CD4-positive, alpha-beta T cell treated with Interleukin-15 for 1 hour (primary cell): ENCODE results near the gene MANEAL.

ENCODE experiments used
- DNase-seq: peaks from one replicate; pipeline ENCODE4 v3.0.0-alpha.2; 2020

Gene MANEAL

DNA sequence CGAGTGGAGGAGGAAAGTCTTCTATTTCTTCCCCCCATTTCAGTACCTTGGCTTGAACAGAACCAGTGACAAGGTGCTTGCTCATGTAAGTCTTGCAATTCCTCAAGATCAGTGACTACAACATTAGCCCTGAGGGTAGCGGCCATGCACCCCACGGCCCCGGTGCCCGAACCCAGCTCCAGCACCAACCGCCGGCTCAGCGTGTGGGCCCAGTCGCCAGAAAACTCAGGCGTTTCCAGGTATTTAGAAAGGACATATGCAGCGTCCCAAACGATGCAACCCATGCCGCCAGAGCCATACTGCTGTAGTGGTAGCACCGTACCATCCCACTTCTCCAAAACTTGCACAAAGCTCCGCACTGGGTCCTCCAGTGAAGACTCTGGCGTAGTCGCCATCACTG, 11.2 kb upstream of the MANEAL start:
- no peak for DNase-seq

DNA sequence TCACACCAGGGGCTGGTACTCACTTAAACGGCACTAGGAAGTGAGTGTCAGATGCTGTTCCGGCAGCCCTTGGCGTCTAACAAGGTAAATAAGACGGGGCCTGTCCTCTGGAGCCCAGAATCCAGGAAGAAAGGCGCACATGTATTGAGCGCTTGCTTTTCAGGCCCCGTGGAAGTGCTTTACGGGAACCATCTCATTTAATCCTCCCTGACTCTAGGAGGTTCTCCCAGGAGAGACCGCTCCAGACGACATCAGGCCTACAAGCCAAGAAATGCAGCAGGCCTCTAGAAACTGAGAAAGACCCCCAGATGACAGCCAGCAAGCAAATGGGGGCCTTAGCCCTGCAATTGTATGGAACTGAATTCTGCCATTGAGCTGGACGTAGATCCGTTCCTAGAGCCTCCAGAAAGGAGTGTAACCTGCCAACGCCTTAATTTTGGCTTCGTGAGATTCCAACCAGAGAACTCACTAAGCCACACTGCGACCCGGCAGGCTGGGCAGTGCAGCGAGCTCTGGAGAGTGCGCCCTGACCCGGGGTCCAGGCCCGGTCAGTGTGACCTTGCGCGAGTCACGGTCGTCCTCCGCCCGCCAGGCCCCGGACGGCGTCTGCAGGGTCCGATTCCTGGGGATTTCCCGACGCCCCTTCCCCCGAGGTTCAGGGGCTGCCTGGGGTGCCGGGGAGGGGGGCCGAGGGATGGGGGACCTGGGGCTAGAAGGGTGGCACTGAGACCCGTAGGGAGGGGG, 532 bp upstream of the MANEAL start:
- DNase-seq, result no peak

DNA sequence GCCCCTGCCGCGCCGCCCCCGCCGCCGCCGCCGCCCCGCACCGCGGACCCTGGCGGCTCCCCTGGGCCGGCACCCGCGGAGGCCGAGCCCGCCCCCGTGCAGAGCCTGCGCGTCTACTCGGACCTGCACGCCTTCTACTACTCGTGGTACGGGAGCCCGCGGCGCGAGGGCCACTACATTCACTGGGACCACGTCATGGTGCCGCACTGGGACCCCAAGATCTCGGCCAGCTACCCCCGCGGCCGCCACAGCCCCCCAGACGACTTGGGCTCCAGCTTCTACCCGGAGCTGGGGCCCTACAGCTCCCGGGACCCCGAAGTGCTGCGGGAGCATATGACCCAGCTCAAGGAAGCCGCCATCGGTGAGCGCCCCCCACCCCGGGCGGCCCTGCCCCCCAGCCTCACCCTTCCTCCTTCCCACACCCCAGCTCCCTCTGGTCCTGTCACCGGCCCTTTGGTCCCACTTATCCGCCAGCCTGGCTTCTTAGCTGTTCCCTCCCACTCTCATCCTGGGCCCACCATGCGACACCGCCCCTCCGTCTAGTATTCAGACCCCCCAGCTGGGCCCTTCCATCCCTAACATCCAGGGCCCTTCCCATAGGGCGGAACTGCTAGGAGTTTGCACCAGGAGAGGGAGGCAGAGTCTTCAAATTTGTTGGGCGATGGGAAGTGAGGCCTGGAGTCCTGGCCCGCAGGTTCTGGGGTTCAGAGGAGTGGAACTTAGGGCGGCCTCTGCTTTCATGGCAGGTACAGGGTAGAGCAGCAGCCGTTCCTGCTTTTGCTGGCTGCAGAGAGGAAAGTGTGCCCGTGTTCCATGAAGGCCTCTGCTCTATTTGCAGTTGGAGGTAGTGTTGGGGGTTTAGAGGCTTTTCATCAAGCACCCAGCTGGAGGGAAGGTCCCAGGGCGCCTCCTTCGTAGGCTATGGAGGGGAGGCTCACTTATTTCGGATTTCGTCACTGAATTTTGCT, 1.0 kb downstream of the MANEAL start:
- no peak for DNase-seq

DNA sequence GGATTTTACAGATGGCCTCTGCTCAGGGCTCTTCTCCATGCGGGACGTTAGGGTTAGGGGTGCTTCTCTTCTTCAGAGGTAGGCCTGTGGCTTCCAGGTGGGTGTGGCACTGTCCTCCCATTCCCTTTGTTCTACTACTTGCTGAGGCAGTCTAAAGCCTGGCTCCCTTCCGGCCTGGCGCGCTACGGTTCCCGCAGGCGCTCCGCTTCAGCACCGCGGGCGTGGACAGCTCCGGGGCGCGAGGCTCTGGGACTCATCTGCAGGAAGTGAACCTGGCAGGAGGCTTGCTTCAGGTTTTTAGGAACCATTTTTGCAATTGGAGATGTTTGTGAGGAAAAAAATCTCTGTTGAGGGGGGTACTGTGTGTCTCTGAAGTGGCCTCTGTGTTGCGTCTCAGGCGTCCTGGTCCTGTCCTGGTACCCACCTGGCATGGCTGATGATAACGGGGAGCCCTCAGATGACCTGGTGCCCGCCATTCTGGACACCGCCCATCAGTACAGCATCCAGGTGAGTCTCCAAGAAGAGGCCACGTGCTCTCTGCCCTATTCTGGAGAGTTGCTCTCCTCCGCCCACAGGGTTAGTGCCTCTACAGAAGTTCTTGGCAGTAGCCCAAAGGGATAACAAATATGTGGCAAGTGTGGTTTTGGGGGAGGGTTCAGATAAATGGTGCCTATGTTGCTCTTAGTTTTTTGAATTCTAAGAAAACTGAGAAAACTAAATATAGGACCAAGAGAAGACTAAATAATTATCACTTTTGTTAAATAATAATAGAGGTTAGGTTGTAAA, 1.9 kb downstream of the MANEAL start:
- peak; percentile 24 for DNase-seq

DNA sequence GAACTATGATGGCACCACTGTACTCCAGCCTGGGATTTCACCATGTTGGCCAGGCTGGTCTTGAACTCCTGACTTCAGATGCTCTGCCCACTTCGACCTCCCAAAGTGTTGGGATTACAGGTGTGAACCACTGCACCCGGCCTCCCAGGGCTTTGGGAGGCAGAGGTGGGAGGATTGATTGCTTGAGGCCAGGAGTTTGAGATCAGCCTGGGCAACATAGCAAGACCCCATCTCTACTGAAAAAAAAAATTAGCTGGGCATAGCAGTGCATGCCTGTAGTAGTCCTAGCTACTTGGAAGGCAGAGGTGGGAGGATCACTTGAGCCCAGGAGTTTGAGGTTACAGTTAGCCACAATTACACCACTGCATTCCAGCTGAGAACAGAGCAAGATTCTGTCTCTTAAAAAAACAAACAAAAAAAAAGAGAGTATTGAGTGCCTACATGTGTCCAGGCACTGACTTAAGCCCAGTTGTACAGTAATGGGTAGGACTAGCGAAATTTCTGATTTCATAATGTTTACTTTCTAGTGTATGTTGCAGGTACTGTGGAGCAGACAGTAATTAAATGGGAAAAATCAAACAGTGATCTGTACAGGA, 4.2 kb downstream of the MANEAL start:
- no peak for DNase-seq

DNA sequence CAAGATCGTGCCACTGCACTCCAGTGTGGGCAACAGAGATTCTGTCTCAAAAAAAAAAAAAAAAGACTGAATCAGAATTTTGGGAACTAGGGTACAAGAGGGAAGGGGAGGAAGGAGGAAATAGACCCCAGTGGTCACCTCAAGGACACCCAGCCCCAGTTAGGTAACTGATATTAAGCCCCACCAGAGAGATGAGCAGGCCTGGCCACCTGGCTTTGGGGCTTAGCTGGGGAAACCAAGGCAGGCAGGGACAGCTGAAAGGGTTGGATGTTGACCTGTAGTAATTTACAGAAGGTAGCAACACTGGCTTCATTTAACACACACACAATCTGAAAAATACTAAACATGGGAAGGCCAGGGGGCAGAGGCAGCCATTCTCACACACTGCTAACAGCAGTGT, 8.8 kb downstream of the MANEAL start:
- no peak for DNase-seq

DNA sequence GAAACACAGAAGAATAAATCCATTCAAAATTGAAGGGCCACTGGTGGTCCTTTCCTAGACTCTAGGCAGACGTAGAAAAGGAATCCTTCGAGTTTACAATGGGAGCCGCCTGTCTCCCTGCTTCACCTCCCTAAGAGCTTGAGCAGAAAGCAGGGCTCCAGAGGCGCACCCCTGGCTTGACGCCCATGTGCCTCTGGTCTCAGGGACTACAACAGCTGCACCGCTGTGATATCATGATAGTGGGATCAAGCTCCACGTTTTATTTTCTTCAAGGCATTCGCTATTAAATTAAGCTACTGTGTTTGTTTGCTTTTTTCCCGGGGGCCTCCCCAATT, 13.5 kb downstream of the MANEAL start:
- DNase-seq, result no peak

DNA sequence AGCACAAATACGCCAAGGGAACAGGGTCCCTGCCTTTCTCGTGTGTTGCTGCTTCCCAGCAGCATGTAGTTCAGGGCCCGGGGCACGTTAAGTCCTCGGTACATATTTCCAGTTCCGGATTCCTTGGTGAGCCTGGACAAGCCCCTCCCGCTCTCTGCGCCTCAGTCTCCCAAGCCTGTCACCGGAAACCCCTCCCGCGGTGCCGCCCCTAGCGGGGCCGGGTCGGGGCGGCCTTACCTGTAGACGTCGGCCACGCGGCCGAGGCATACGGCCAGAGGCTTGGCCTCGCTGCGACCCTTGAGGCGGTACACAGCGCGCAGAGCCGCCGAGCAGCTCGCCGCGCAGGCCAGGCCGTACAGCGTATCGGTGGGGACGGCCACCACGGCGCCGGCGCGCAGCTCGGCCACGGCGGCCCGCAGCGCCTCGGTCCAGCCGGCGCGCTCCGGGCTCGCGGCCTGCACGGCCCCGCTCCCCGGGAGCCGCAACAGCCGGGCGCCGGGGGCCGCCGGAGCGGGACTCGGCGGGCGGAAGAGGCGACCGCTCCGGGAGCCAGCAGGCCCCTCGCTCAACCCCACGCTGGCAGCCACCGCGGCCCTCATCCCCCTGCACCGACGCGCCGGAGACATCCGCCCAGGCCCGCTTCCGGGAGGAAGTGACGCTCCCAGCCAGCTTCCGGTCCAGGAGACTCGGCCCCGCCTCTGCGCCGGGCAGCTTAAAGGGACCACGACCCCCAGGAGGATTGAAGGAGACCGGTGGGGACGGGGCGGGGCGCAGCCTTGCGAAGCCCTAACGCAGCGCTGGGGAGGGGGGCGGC, 14.1 kb downstream of the MANEAL start, which contains the start of the genes C1orf122 and YRDC:
Gene C1orf122, plus strand, starts transcription at position 236 of the 814 bp plus-strand sequence. CDS start 615 bp downstream, outside the sequence.
Gene YRDC, minus strand, starts transcription at position 654 of the 814 bp plus-strand sequence. Its CDS starts 28 bp downstream, at position 626.
- DNase-seq, result peak; percentile 91

DNA sequence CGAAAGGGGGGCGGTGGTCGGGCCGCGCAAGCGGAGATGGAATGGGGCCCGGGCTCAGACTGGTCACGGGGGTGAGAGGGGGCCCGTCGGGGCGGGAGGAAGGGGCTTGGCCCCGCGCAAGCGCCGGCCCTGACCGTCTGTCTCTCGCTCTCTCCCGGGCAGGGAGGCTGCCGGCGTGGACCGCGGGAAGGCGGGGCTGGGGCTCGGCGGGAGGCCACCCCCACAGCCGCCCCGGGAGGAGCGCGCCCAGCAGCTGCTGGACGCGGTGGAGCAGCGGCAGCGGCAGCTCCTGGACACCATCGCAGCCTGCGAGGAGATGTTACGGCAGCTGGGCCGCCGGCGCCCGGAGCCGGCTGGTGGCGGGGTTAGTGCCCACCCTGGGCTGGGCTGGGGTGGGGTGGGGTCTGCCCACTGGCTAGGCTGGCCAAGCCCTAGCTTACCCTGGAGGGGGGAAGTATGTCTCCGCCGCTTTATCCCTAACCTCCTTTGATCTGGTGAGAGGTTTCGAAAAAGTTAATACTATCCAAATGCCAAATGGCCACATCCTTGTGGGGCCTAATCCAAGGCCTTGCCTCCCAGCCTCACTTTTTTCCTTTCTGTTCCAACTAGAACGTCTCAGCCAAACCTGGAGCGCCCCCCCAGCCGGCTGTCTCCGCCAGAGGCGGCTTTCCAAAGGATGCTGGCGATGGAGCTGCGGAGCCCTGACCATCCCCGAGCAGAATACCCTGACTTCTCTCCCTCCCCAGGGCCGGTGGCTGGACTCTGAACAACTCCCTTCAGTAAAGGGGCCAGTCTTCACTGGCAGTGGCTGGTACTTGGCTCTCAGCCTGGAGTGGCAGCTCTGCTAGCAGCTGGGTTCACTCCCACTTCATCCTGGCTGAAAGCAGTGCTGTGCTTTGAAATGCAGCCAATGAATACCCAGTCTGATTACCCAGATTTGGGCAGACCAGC, 15.0 kb downstream of the MANEAL start:
- DNase-seq, result no peak

DNA sequence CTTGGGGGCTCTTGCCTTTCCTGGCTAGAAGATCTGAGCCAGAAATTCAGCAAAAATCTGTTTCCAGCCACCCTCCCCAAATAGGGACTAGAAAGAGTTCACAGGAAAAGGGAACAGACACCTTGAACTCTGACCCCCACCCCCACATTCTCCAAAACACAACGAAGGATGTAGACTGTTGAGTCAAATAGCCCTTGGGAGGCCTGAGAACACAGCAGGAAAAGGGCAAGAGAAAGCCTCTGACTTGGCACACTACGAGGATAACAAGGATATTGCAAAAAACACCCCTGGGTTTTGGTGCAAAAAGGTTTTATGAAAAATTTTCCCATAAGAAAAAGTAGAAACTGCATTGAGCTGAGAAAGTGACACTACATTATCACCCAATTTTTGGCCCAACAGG, 16.3 kb downstream of the MANEAL start:
- DNase-seq, result no peak

DNA sequence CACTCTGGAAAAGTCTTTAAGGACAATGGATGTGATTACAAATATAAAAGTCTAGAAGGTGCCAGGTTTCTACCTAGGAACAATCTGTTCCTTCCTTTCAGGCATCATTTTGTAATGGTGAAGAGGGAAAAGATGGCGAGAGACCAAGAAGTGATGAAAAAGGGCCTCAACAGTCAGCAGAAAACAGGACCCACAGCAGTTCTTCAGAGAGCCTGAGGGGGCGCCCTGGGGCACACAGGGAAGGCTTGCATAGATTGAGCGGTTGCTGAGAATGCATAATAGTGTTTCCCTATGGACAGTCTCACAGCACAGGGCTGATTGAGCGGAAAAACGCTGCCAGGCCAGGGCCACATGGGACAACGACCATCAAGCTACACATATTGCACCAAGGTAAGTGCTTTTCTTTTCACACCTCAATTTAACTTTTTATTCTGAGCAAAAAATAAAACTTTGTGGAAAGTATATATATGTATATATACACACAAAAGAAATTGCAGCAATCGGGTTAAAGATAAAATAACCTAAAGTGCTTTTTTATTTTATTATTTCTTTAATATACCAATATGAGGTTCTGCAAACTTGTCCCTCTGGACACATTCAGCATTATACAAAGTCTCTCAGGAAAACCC, 17.5 kb downstream of the MANEAL start:
- peak; percentile 70 for DNase-seq

DNA sequence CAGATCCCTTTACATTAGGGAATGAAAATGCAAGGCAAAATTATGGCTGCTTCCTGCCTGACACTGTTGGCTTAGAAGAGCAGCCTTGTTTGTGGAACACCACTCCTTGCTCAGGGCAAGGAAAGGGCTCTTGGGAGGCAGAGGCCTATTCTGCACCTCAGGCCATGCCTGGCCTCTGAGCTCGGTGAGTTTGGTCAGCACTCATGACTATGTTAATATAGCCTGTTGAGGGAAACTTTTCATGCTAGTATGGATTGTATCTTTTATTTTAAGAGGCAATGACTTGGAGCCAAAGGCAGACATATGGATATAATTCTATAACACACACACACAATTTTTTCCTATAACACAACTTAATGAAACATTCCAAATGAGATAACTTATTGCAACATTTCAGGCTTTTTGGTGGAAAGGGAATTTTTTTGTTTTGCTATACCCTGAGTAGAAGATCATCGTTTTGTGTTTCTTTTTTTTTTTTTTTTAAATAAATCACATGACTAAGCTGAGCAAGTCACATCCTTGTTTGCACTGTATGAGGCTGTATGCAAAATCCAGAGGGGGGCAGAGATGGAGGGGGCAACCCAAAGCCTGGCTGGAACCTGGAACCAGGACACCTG, 20.0 kb downstream of the MANEAL start:
- DNase-seq, result no peak

DNA sequence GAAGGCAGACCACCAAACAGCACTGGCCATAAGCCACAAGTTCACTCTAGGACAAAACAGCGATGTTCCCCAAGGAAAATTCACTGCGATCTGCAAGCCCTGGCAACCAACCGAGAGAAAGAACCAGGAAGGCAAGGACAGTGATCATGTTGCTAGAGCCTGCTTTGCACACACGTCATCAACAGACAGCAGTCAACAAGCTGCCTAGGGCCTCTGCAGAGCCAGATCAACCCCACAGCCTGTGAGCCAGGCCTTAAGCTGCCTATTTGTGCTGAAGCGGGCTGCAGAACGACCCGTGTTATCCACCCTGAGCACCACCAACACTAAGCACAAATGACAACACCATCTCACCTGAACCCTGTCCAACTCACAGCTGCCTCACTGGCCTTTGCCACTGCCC, 20.6 kb downstream of the MANEAL start:
- DNase-seq, result no peak

DNA sequence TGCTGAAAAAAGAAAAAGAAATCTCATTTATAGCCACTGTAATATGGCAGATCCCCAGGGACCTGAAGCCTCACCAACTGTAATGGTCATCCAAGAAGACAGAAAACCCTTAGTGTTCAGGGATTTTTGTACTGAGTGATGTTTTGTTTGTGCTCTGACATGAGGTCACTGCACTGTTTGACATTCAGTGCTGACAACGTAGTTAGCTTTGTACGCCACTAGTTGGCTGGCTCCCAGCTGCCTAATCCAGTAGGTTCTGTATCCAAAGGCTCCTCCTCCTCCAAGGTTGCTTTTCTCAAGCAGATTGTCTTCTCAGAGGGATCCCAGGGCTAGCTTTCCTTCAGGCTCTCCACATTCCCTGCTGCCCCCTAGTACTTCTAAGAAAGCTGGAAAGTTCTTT, 23.8 kb downstream of the MANEAL start:
- DNase-seq, result no peak

DNA sequence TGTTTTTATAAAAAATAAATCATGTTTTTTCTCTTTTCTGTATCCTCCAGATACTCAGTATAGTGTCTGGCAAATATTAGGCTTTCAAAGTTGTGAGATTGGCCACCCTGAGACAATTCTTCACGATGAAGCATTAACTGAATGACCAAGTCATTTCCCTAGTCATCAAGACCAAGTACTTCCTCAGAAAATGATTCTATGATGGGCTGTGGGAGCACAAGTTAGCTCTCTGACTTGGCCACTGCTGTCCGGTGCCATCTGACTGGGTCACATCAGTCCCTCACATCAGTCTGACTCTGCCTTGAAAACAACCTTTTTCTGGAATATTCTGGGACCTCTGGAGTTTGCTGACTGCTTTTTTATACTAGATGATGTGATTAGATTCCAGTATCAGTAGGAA, 27.8 kb downstream of the MANEAL start:
- no peak for DNase-seq

DNA sequence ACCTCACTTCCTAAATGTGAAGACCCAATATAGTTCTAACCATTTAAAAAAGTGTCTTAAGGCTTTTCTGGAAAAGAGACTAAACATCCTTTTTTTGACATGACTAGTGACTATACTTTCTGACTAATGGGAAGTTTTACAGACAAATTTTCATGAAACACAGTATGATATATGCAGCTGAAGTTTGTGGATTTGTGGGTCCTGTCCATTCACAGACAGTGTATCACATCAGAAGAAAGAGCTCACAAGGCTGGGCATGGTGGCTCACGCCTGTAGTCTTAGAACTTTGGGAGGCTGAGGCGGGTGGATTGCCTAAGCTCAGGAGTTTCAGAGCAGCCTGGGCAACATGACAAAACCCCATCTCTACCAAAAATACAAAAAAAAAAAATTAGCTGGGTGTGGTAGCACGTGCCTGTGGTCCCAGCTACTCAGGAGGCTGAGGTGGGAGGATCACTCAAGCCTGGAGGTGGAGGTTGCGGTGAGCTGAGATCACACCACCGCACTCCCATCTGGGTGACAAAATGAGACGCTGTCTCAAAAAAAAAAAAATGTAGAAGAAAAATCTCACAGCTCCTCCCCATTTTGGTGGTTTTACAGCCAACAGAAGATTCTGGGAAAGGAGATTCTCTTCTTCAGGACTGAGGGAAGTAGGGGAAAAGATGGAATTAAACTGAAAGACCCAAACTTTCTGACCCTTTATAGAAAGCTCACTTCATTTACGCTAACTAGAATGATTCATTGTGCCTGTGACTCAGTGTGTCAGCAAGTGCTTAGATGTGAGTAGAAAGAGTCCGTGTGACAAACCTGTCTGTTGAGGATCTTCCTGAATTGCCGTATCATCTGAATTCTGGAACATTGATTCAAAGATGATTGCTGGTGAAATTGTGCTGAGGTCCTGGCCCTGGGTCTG, 29.5 kb downstream of the MANEAL start:
- no peak for DNase-seq

DNA sequence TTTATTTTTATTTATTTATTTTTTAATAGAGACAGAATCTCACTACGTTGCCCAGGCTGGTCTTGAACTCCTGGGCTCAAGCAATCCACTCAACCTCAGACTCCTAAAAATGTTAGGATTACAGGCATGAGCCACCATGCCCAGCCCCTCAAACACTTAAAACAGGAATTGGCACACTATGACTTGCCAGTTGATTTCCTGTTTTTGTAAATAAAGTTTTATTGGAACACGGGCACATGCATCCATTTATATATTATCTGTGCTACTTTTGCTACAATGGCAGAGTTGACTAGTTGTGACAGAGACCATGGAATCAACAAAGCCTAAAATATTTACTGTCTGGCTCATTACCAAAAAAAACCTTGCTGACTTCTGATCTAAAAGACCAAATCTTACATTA, 30.4 kb downstream of the MANEAL start:
- DNase-seq, result no peak

DNA sequence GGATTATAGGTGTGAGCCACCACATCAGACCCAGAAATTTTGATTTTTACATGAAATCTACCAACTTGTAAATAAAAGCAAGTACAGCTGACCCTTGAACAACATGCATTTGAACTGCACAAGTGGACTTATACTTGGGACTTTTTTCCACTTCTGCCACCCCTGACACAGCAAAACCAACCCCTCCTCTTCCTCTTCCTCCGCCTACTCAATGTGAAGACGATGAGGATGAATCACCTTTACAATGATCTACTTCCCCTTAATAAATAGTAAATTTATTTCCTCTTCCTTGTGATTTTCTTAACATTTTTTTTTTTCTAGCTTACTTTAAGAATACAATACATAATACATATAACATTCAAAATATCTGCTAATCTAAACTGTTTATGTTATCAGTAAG, 31.9 kb downstream of the MANEAL start:
- peak; percentile 27 for DNase-seq
